ENCODE data around the gene ARHGEF33. TPM values are rescaled to one million over a fixed set of nuclear protein-coding genes. Genes with fewer than 3 reads are reported as not detected.

ARHGEF33 gene
- total and polyA plus RNA-seq, 2 experiments from 2014 or later = 0.10 to 1.8 TPM

Small RNA genes lying within 50 kb of the gene (small RNA-seq; reads per million reads assigned to genes)
- gene RN7SL96P (ENCODE audit: low replicate concordance) (not detected), gene RNU6-851P (ENCODE audit: low replicate concordance) (not detected)

Other genes starting within 250 kb of the ARHGEF33 start
- gene GALM, start 223.8 kb upstream of the ARHGEF33 start, total RNA-seq (2014; rRNA removed; shearing (Covaris generic)) = 14.9 and 21.6 TPM in 2 replicates
- gene GALM, start 223.8 kb upstream of the ARHGEF33 start, polyA plus RNA-seq (2016; fragmentation: Nextera tagmentation; extraction: Ambion mirVana) = 9.3 and 9.6 TPM in 2 replicates
- 251 and 274 TPM in 2 replicates for gene SRSF7, start 138.5 kb upstream of the ARHGEF33 start, total RNA-seq (2014; rRNA removed; shearing (Covaris generic))
- 534 and 572 TPM in 2 replicates for gene SRSF7, start 138.5 kb upstream of the ARHGEF33 start, polyA plus RNA-seq (2016; fragmentation: Nextera tagmentation; extraction: Ambion mirVana)
- 11.8 and 12.5 TPM in 2 replicates for gene GEMIN6, start 111.7 kb upstream of the ARHGEF33 start, total RNA-seq (2014; rRNA removed; shearing (Covaris generic))
- gene GEMIN6, start 111.7 kb upstream of the ARHGEF33 start, polyA plus RNA-seq (2016; fragmentation: Nextera tagmentation; extraction: Ambion mirVana) = 38.6 and 43.5 TPM in 2 replicates
- 32.9 and 34.0 TPM in 2 replicates for gene DHX57, start 13.9 kb upstream of the ARHGEF33 start, total RNA-seq (2014; rRNA removed; shearing (Covaris generic))
- gene DHX57, start 13.9 kb upstream of the ARHGEF33 start, polyA plus RNA-seq (2016; fragmentation: Nextera tagmentation; extraction: Ambion mirVana) = 13.3 and 13.6 TPM in 2 replicates
- gene MORN2, start 13.9 kb upstream of the ARHGEF33 start, total RNA-seq (2014; rRNA removed; shearing (Covaris generic)) = 5.9 and 7.6 TPM in 2 replicates
- 45.2 and 47.8 TPM in 2 replicates for gene MORN2, start 13.9 kb upstream of the ARHGEF33 start, polyA plus RNA-seq (2016; fragmentation: Nextera tagmentation; extraction: Ambion mirVana)
- gene SOS1, start 231.2 kb downstream of the ARHGEF33 start, total RNA-seq (2014; rRNA removed; shearing (Covaris generic)) = 21.9 and 25.2 TPM in 2 replicates
- 13.4 and 14.2 TPM in 2 replicates for gene SOS1, start 231.2 kb downstream of the ARHGEF33 start, polyA plus RNA-seq (2016; fragmentation: Nextera tagmentation; extraction: Ambion mirVana)

Data from GM23338 (cell line).